Measurements from ENCODE around the gene DKKL1. TPM values are rescaled to one million over a fixed set of nuclear protein-coding genes. Genes with fewer than 3 reads are reported as not detected.

The DKKL1 gene
- polyA plus RNA-seq, 2 of the 4 experiments (the other 2 are of a cell fraction) = 0.37 to 0.53 TPM

DNA sequence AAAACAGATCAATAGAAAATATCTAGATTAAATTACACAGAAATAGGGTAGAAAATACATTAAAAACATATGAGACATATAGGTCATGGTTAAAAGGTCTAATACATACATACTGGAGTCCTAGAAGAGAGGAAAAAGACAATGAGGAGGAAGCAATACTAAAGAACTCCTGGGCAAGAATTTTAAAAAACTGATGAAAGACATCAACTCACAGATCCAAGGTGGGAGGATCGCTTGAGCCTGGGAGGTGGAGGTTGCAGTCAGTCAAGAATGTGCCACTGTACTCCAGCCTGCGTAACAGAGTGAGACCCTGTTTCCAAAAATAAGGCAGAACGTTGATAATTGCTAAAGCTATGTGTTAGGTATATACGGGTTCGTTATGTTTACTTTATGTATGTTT, 19.0 kb downstream of the DKKL1 start:
- Histone ChIP-seq H3K9me3 (peaks cover 29% of the 10 kb centered on the region), H3K4me1 (no peaks in the 10 kb centered on the region), H3K4me3 (no peak overlapping the region), H3K27ac (no peak overlapping the region), H3K4me2 (no peak overlapping the region)
- ATAC-seq (no peak), FAIRE-seq (no peak), DNase-seq (ENCODE audit: low read depth in 1 of 2, low spot score in 1 of 2) (no peak)
- 53% methylated on average over 5 of the region's 5 CpGs for WGBS (ENCODE audit: missing lambda C conversion rate)
- ChIA-PET CTCF (interaction anchor here (0.6 to 12.9 kb wide), 4 partner anchors 8 to 129 kb away, joined by 3 to 108 read pairs (median 8); partner anchors contain the start of gene KASH5), POLR2A (no interaction called here)
- TF ChIP-seq FOSB (CRISPR knock-in tag; IDR thresholded peaks at IDR 0.05) = no peak
- TF ChIP-seq HEYL (CRISPR knock-in tag; IDR thresholded peaks at IDR 0.05) = no peak

DNA sequence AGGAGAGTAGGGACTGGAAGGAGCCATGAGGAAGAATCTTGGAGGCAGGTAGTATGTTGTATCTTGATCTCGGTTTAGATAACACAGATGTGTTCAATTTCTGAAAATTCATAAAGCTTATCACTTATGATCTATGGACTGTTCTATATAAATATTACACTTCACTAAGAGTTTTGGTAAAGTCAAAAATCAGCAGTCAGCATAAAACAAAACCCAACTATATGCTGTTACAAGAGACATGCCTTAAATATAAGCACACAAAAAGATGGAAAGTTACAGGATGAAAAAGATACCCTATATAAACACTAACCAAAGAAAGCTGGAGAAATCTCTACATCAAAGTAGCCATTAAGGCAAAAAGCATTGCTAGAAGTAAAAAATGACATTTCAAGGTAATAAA, 19.9 kb downstream of the DKKL1 start:
- Histone ChIP-seq H3K27ac (no peak overlapping the region), H3K4me1 (no peaks in the 10 kb centered on the region), H3K9me3 (peaks cover 29% of the 10 kb centered on the region), H3K4me2 (no peak overlapping the region), H3K4me3 (no peak overlapping the region)
- POLR2A ChIA-PET = interaction anchor here (0.5 kb wide), 1 partner anchor 61 kb away, joined by 3 read pairs; no protein-coding TSS in a partner anchor
- CTCF ChIA-PET = interaction anchor here (0.6 to 12.9 kb wide), 10 partner anchors 7 to 710 kb away, joined by 3 to 108 read pairs (median 3); partner anchors contain the start of gene KASH5
- FAIRE-seq (no peak), DNase-seq (ENCODE audit: low read depth in 1 of 2, low spot score in 1 of 2) (no peak), ATAC-seq (no peak)
- no peak for TF ChIP-seq HOXA7 (CRISPR knock-in tag; IDR thresholded peaks at IDR 0.05)
- TF ChIP-seq MAFK (IDR thresholded peaks at IDR 0.05; ENCODE audit: partially characterized antibody) = peak; percentile 91
- 57% methylated on average over 1 of the region's 1 CpG for WGBS (ENCODE audit: missing lambda C conversion rate)

DNA sequence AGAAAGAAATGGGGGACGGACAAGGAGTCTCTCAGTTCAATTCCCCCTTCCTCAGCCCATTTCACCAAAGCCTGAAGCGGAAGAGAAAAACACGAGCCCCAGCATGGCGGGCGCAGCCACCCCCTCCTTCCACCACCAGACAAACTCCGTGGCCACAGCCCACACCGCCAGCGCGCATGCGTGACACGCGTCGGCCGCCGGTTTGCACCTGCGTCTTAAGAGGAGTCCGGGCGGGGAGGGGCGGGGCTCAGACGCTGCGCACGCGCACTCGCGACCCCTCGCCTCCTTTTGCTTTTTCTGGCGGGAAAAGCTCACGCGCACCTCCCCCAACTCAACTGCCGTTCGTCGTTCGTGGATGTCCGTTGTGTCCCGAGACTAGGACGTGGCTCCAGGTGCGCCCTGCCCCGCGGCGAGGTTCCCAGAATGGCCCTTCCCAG, 24.3 kb downstream of the DKKL1 start, which contains the start of gene KASH5:
TSS of gene KASH5 (plus strand) at position 314 of the 437 bp plus-strand sequence. CDS start 2,635 bp downstream, outside the sequence.
- Histone ChIP-seq H3K4me3 (no peak within 1 kb of the TSS), H3K9me3 (peaks cover 12% of the 10 kb centered on the region; the same call in 2 of the 3 replicates), H3K4me1 (0 out of 3 replicates have a peak, but pooled peaks cover 3% of the 10 kb centered on the region), H3K27ac (peak within 1 kb of the TSS in 1 of 2 experiments; percentile 59; a peak in 2 of 6 replicates), H3K4me2 (peak within 1 kb of the TSS; percentile 44)
- 58% methylated on average over 39 of the region's 40 CpGs for WGBS (ENCODE audit: missing lambda C conversion rate)
- DNase-seq (ENCODE audit: low read depth in 1 of 2, low spot score in 1 of 2) (peak; percentile 53 to 91), ATAC-seq (no peak), FAIRE-seq (no peak)
- TF ChIP-seq, protein P1, sequence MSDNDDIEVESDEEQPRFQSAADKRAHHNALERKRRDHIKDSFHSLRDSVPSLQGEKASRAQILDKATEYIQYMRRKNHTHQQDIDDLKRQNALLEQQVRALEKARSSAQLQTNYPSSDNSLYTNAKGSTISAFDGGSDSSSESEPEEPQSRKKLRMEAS (IDR thresholded peaks at IDR 0.05) = peak; percentile 86; the same call in 1 of the 2 replicates
- TF ChIP-seq, protein P2, sequence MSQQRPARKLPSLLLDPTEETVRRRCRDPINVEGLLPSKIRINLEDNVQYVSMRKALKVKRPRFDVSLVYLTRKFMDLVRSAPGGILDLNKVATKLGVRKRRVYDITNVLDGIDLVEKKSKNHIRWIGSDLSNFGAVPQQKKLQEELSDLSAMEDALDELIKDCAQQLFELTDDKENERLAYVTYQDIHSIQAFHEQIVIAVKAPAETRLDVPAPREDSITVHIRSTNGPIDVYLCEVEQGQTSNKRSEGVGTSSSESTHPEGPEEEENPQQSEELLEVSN (IDR thresholded peaks at IDR 0.05; ENCODE audit: borderline replicate concordance, low read depth) = peak; percentile 96
- TF ChIP-seq POLR2A (IDR thresholded peaks at IDR 0.05; ENCODE audit: low read length) (peak; percentile 59), GATA3 (IDR thresholded peaks at IDR 0.05; ENCODE audit: borderline replicate concordance) (no peak)
- CTCF ChIA-PET = interaction anchor here (0.6 to 10.9 kb wide), 4 partner anchors 10 to 86 kb away, joined by 3 to 244 read pairs (median 88); partner anchors contain the start of genes ALDH16A1, PIH1D1 and SLC17A7
- POLR2A ChIA-PET = interaction anchor here (0.8 to 1.3 kb wide), 3 partner anchors 10 to 34 kb away, joined by 3 to 5 read pairs (median 5); no protein-coding TSS in a partner anchor

DNA sequence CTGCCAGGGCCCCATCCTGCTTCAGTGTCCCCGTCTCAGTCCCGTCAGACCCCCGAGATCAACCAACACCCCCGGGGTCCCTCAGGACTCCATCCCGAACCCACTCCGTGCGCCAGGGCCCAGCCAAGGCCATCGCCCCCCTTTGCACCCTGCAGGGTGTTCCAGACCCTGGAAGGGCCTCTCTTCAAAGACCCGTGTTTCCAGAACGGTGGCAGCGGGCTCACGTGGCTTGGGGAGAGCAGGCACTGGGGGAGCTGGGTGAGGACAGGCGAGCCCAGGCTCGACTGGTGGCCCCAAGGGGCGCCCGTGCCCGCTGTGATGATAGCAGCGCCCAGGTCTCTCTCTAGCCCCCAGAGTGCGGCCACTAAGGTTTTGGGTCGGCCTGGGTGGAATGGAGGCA, 25.7 kb downstream of the DKKL1 start:
- ATAC-seq (no peak), FAIRE-seq (no peak), DNase-seq (ENCODE audit: low read depth in 1 of 2, low spot score in 1 of 2) (no peak)
- H3K4me2 ChIP-seq = no peak overlapping the region
- no peak overlapping the region for H3K4me3 ChIP-seq
- 85% methylated on average over 10 of the region's 20 CpGs for WGBS (ENCODE audit: missing lambda C conversion rate)
- ChIA-PET POLR2A (no interaction called here), CTCF (interaction anchor here (1.2 to 10.9 kb wide), 8 partner anchors 11 to 594 kb away, joined by 3 to 244 read pairs (median 63); partner anchors contain the start of genes ALDH16A1, GFY, PIH1D1 and PTH2)
- TF ChIP-seq RARB (CRISPR knock-in tag; IDR thresholded peaks at IDR 0.05) (no peak), ESRRA (IDR thresholded peaks at IDR 0.05; ENCODE audit: borderline replicate concordance, low read length) (no peak), KDM5A (IDR thresholded peaks at IDR 0.05) (no peak), TP53 (CRISPR knock-in tag; IDR thresholded peaks at IDR 0.05) (no peak)
- TF ChIP-seq, protein P3, sequence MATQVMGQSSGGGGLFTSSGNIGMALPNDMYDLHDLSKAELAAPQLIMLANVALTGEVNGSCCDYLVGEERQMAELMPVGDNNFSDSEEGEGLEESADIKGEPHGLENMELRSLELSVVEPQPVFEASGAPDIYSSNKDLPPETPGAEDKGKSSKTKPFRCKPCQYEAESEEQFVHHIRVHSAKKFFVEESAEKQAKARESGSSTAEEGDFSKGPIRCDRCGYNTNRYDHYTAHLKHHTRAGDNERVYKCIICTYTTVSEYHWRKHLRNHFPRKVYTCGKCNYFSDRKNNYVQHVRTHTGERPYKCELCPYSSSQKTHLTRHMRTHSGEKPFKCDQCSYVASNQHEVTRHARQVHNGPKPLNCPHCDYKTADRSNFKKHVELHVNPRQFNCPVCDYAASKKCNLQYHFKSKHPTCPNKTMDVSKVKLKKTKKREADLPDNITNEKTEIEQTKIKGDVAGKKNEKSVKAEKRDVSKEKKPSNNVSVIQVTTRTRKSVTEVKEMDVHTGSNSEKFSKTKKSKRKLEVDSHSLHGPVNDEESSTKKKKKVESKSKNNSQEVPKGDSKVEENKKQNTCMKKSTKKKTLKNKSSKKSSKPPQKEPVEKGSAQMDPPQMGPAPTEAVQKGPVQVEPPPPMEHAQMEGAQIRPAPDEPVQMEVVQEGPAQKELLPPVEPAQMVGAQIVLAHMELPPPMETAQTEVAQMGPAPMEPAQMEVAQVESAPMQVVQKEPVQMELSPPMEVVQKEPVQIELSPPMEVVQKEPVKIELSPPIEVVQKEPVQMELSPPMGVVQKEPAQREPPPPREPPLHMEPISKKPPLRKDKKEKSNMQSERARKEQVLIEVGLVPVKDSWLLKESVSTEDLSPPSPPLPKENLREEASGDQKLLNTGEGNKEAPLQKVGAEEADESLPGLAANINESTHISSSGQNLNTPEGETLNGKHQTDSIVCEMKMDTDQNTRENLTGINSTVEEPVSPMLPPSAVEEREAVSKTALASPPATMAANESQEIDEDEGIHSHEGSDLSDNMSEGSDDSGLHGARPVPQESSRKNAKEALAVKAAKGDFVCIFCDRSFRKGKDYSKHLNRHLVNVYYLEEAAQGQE (IDR thresholded peaks at IDR 0.05) = no peak
- TF ChIP-seq, protein P4, sequence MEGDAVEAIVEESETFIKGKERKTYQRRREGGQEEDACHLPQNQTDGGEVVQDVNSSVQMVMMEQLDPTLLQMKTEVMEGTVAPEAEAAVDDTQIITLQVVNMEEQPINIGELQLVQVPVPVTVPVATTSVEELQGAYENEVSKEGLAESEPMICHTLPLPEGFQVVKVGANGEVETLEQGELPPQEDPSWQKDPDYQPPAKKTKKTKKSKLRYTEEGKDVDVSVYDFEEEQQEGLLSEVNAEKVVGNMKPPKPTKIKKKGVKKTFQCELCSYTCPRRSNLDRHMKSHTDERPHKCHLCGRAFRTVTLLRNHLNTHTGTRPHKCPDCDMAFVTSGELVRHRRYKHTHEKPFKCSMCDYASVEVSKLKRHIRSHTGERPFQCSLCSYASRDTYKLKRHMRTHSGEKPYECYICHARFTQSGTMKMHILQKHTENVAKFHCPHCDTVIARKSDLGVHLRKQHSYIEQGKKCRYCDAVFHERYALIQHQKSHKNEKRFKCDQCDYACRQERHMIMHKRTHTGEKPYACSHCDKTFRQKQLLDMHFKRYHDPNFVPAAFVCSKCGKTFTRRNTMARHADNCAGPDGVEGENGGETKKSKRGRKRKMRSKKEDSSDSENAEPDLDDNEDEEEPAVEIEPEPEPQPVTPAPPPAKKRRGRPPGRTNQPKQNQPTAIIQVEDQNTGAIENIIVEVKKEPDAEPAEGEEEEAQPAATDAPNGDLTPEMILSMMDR (IDR thresholded peaks at IDR 0.05) = no peak
- TF ChIP-seq, protein P5, sequence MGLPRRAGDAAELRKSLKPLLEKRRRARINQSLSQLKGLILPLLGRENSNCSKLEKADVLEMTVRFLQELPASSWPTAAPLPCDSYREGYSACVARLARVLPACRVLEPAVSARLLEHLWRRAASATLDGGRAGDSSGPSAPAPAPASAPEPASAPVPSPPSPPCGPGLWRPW (IDR thresholded peaks at IDR 0.05) = no peak
- TF ChIP-seq, protein P1 (IDR thresholded peaks at IDR 0.05) = no peak
- 0 out of 3 replicates have a peak, but pooled peaks cover 3% of the 10 kb centered on the region for H3K4me1 ChIP-seq
- no peaks in the 10 kb centered on the region for H3K9me3 ChIP-seq
- no peak overlapping the region for H3K27ac ChIP-seq

Measured in A549 (cell line).